NCI-H1694 treated with DMSO at 0.1 percent for 48 hours (cell line): ENCODE data around the gene PLEKHA4.
A peak's percentile ranks its signal among the peaks of the same experiment; 100 is the strongest.
"Not testable (repeated sequence)": the region's sequence is repeated elsewhere in the genome, so short reads cannot be mapped to it uniquely, and the experiment has no call there.

ENCODE experiments used
- DNase-seq: peaks from one replicate; lab custom pipeline; 2025; lab: John Stamatoyannopoulos, UW

Gene PLEKHA4

GRCh38 chr19:48889496-48889895 is 21.1 kb upstream of the PLEKHA4 start:
- DNase-seq: not testable (repeated sequence)

- no peak for DNase-seq
Observed at GRCh38 chr19:48887861-48888612, 19.6 kb upstream of the PLEKHA4 start.

GRCh38 chr19:48883726-48884125 is 15.3 kb upstream of the PLEKHA4 start:
- DNase-seq: no peak

- DNase-seq: no peak
Observed at GRCh38 chr19:48881741-48882657, 13.6 kb upstream of the PLEKHA4 start.

- not testable (repeated sequence) for DNase-seq
Observed at GRCh38 chr19:48879696-48880095, 11.3 kb upstream of the PLEKHA4 start.

GRCh38 chr19:48879025-48879637 is 10.7 kb upstream of the PLEKHA4 start:
- DNase-seq: no peak

- no peak for DNase-seq
Observed at GRCh38 chr19:48878196-48879024, 10.0 kb upstream of the PLEKHA4 start.

- no peak for DNase-seq
Observed at GRCh38 chr19:48877855-48878195, 9.4 kb upstream of the PLEKHA4 start.

GRCh38 chr19:48876043-48876981 is 7.9 kb upstream of the PLEKHA4 start:
- not testable (repeated sequence) for DNase-seq

- no peak for DNase-seq
Observed at GRCh38 chr19:48874303-48875135, 6.1 kb upstream of the PLEKHA4 start.

- no peak for DNase-seq
Observed at GRCh38 chr19:48873476-48874302, 5.3 kb upstream of the PLEKHA4 start.

- peak; percentile 33 for DNase-seq
Observed at GRCh38 chr19:48872884-48873475, 4.6 kb upstream of the PLEKHA4 start.

- DNase-seq: peak; percentile 93
Observed at GRCh38 chr19:48872182-48872883, 3.9 kb upstream of the PLEKHA4 start, which contains the start of gene PPP1R15A. TSS of gene PPP1R15A (plus strand) at chr19:48872421. CDS start at chr19:48873234, 813 bp downstream.

- DNase-seq: not testable (repeated sequence)
Observed at GRCh38 chr19:48871471-48872181, 3.2 kb upstream of the PLEKHA4 start.

- no peak for DNase-seq
Observed at GRCh38 chr19:48870048-48870447, 1.6 kb upstream of the PLEKHA4 start.

GRCh38 chr19:48867746-48868113 is 687 bp downstream of the PLEKHA4 start:
- DNase-seq: no peak

GRCh38 chr19:48867123-48867745 is 1.2 kb downstream of the PLEKHA4 start:
- DNase-seq: no peak
